Lower leg skin (tissue), 3 donors: Measurements from ENCODE around the gene SMIM7.

Experiments
- POLR2A ChIP-seq, 2 donors: fragments of 450-650 bp; IDR thresholded peaks; one replicate each; pipeline ENCODE4 v1.6.1; 2016 to 2017; ENCODE audit warnings: antibody characterized with exemption in 2 of 2, mild to moderate bottlenecking in 1 of 2, moderate library complexity in 1 of 2
- TF ChIP-seq, protein P1 (sequence below), 3 donors: fragments of 450-650 bp; IDR thresholded peaks; one replicate each; pipeline ENCODE4 v1.5.1; 2016; ENCODE audit warnings: antibody characterized with exemption in 3 of 3, mild to moderate bottlenecking in 3 of 3, moderate library complexity in 2 of 3

DNA sequence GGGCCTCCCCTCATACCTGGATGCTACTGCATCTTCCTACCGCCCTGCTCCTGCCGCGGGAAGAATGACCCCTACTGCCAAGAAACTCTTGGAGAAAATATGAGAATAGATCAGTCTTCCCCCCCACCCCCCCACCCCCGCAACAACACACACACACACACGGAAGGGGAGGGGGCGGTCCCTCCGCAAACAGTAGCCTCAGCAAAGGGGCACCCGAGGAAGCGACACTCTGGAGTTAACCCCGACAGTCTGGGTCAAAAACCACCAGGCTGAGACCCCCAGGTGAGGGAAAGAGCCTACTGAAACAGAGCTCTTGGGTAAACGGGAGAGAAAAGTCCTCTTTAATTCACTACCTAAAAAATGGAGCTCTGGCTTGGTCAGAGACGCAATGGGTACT, 33.1 kb downstream of the SMIM7 start:
- TF ChIP-seq, protein P1, sequence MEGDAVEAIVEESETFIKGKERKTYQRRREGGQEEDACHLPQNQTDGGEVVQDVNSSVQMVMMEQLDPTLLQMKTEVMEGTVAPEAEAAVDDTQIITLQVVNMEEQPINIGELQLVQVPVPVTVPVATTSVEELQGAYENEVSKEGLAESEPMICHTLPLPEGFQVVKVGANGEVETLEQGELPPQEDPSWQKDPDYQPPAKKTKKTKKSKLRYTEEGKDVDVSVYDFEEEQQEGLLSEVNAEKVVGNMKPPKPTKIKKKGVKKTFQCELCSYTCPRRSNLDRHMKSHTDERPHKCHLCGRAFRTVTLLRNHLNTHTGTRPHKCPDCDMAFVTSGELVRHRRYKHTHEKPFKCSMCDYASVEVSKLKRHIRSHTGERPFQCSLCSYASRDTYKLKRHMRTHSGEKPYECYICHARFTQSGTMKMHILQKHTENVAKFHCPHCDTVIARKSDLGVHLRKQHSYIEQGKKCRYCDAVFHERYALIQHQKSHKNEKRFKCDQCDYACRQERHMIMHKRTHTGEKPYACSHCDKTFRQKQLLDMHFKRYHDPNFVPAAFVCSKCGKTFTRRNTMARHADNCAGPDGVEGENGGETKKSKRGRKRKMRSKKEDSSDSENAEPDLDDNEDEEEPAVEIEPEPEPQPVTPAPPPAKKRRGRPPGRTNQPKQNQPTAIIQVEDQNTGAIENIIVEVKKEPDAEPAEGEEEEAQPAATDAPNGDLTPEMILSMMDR (IDR thresholded peaks at IDR 0.05): no peak
- no peak for TF ChIP-seq POLR2A (IDR thresholded peaks at IDR 0.05)
